CD4-positive, alpha-beta T cell (primary cell): ENCODE results near the gene INPP4B. TPM values are rescaled to one million over a fixed set of nuclear protein-coding genes. Genes with fewer than 3 reads are reported as not detected.

Experiments
- ATAC-seq: fragments of 200-7000 bp; cut with Tn5 transposase; one replicate; pipeline ENCODE4 v1.10.0; 2022; ENCODE audit warnings: mild to moderate bottlenecking; ENCODE audit not compliant: poor library complexity
- CTCF ChIA-PET: fragments of 350-600 bp; sonication (Branson Sonifier 250); formaldehyde crosslinking; loops from one replicate; lab custom pipeline; 2021; ENCODE audit warnings: antibody characterized with exemption, inconsistent platforms; lab: Charles Lee
- POLR2A ChIA-PET: fragments of 350-600 bp; sonication (Branson Sonifier 250); formaldehyde crosslinking; loops from one replicate; lab custom pipeline; 2021; ENCODE audit warnings: antibody characterized with exemption, inconsistent platforms; lab: Charles Lee
- DNase-seq, 14 experiments: peaks; one replicate each; pipeline ENCODE4 v3.0.0-alpha.2; 2013 to 2020; ENCODE audit warnings: mixed read lengths in 2 of 14
- H3K27ac ChIP-seq, 2 donors: one replicate each; pipeline versions ENCODE4 v1.5.1 to v1.7.0; 2013; ENCODE audit warnings: low read length in 2 of 2, low read depth in 1 of 2, mild to moderate bottlenecking in 1 of 2
- H3K27me3 ChIP-seq, 2 experiments: 1 replicate in 1 of 2; 2 replicates in 1 of 2; pipeline versions ENCODE4 v1.6.1 to v1.7.0; 2013; ENCODE audit warnings: low read length in 2 of 2, control low read depth in 1 of 2, mild to moderate bottlenecking in 1 of 2, moderate library complexity in 1 of 2; ENCODE audit not compliant: insufficient read depth in 2 of 2, control insufficient read depth in 1 of 2
- H3K36me3 ChIP-seq: one replicate; pipeline ENCODE4 v1.6.1; 2013; ENCODE audit warnings: low read length, control low read depth; ENCODE audit not compliant: insufficient read depth
- H3K4me1 ChIP-seq: one replicate; pipeline ENCODE4 v1.6.1; 2013; ENCODE audit warnings: low read length, control low read depth; ENCODE audit not compliant: insufficient read depth
- H3K4me3 ChIP-seq: one replicate; pipeline ENCODE4 v1.5.1; 2013; ENCODE audit warnings: mild to moderate bottlenecking, low read length, moderate library complexity
- H3K9me3 ChIP-seq, 2 experiments: 1 replicate in 1 of 2; 2 replicates in 1 of 2; pipeline versions ENCODE4 v1.6.1 to v1.7.0; 2013; ENCODE audit warnings: low read length in 2 of 2, mild to moderate bottlenecking in 2 of 2, control low read depth in 1 of 2, moderate library complexity in 1 of 2; ENCODE audit not compliant: control insufficient read depth in 1 of 2, insufficient read depth in 1 of 2
- H3K27ac Mint-ChIP-seq: one replicate; pipeline ENCODE4 v1.8.0; 2020; ENCODE audit warnings: mixed read lengths
- H3K27me3 Mint-ChIP-seq: one replicate; pipeline ENCODE4 v1.8.0; 2021; ENCODE audit warnings: mixed read lengths
- H3K36me3 Mint-ChIP-seq: one replicate; pipeline ENCODE4 v1.8.0; 2021; ENCODE audit warnings: low read depth, mixed read lengths
- H3K4me1 Mint-ChIP-seq: one replicate; pipeline ENCODE4 v1.8.0; 2021; ENCODE audit warnings: low read depth, mixed read lengths
- H3K4me3 Mint-ChIP-seq: one replicate; pipeline ENCODE4 v1.8.0; 2020; ENCODE audit warnings: mild to moderate bottlenecking, mixed read lengths
- H3K9me3 Mint-ChIP-seq: one replicate; pipeline ENCODE4 v1.8.0; 2020; ENCODE audit warnings: mixed read lengths
- intact Hi-C, 2 experiments: fragments of 100-400 bp; cut with DNase I in 1 of 2; cut with micrococcal nuclease in 1 of 2; formaldehyde crosslinking; loops; one replicate each; pipeline versions ENCODE4 v1.15.1 to v1.9.0; 2023 to 2025; cut with DNase I, micrococcal nuclease
- total RNA-seq, 174 experiments: library from RNA in 2 of 174; stranded (reverse) in 2 of 174; gene quantifications; one replicate each; pipeline ENCODE4 v1.2.3 and lab custom pipeline; 2021 to 2026
- TF ChIP-seq, protein P1 (sequence below): fragments of 200-600 bp; IDR thresholded peaks from one replicate; pipeline ENCODE4 v1.8.0; 2022; ENCODE audit warnings: antibody characterized with exemption, mild to moderate bottlenecking

The INPP4B gene
- total RNA-seq, 2 experiments from 2014 or later: 50.7 to 53.8 TPM

DNA sequence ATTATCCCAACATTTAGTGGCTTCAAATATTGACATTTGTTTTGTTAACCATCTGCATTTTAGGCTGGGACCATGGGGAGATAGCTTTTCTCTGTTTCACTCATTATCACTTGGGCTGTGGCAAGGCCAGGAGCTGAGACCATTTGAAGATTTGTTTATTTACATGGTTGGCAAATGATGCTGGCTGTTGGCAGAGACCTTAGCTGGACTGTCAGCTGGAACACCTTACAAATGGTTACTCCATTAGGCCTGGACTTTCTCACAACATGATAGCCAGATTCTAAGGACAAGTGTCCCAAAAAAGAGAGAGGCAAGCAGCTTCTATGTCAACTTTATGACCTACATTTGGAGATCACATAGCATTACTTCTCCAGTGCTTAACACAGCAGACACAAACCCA, 130.4 kb downstream of the INPP4B start:
- CTCF ChIA-PET: interaction anchor here (1.2 to 1.5 kb wide), 2 partner anchors 12 to 433 kb away, joined by 3 read pairs; no protein-coding TSS in a partner anchor
- Mint-ChIP-seq H3K27ac (no peak overlapping the region), H3K27me3 (no peaks in the 10 kb centered on the region), H3K4me1 (peaks cover 75% of the 10 kb centered on the region), H3K9me3 (peaks cover 11% of the 10 kb centered on the region), H3K36me3 (peaks cover 71% of the 10 kb centered on the region), H3K4me3 (no peak overlapping the region)
- H3K4me1 ChIP-seq: peaks cover 12% of the 10 kb centered on the region
- TF ChIP-seq, protein P1, sequence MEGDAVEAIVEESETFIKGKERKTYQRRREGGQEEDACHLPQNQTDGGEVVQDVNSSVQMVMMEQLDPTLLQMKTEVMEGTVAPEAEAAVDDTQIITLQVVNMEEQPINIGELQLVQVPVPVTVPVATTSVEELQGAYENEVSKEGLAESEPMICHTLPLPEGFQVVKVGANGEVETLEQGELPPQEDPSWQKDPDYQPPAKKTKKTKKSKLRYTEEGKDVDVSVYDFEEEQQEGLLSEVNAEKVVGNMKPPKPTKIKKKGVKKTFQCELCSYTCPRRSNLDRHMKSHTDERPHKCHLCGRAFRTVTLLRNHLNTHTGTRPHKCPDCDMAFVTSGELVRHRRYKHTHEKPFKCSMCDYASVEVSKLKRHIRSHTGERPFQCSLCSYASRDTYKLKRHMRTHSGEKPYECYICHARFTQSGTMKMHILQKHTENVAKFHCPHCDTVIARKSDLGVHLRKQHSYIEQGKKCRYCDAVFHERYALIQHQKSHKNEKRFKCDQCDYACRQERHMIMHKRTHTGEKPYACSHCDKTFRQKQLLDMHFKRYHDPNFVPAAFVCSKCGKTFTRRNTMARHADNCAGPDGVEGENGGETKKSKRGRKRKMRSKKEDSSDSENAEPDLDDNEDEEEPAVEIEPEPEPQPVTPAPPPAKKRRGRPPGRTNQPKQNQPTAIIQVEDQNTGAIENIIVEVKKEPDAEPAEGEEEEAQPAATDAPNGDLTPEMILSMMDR: no peak
- no peak overlapping the region for H3K4me3 ChIP-seq
- POLR2A ChIA-PET: interaction anchor here (1.0 to 3.9 kb wide), 7 partner anchors 10 to 368 kb away, joined by 3 to 15 read pairs (median 4); no protein-coding TSS in a partner anchor
- intact Hi-C loops: loop anchor here (5.0 kb wide), 3 partner anchors 38 to 148 kb away; no protein-coding TSS in a partner anchor
- H3K27ac ChIP-seq: no peak overlapping the region
- no peaks in the 10 kb centered on the region for H3K27me3 ChIP-seq
- peaks cover 0 to under 1% of the 10 kb centered on the region in 2 experiments for H3K9me3 ChIP-seq
- ATAC-seq: no peak
- no peaks in the 10 kb centered on the region for H3K36me3 ChIP-seq
- no peak for DNase-seq

DNA sequence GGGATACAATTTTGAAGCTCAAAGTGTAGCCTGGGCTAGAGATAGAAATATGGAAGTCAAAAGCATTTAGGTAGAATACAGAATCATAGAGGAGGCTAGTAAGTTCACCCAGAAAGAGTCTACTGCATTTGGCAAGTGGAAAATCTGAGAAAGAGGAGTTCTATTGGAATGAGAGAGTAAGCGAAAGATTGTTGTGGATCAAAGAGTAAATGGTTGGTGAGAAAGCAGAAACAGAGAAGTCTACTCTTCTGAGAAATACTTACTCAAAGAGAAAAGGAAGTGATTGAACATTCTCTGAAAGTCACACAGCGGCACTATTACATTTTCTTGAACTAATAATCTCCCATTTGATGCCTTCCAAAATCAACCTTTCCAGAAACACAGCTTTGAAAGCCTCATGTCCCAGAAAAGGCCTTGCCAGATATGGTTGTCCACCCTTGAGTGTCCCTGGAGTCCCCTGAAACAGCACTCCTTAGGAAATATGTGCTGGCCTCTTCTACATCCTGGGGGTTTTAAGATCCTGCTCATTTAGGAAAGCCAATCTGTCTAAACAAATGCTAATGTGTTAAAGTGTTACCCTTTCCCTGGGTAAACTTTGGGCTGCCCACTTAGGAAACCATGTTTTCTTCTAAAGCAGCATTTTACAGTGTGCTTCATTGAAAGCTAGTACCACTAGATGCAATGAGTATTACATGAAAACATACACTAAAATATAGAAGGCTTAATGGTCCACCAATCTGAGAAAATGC, 132.6 kb downstream of the INPP4B start:
- peak overlapping the region; percentile 69 for H3K27ac Mint-ChIP-seq
- POLR2A ChIA-PET: interaction anchor here (0.6 to 3.9 kb wide), 6 partner anchors 9 to 308 kb away, joined by 3 to 15 read pairs (median 4); no protein-coding TSS in a partner anchor
- peaks cover 83% of the 10 kb centered on the region for H3K36me3 Mint-ChIP-seq
- H3K4me3 Mint-ChIP-seq: peak overlapping the region; percentile 52
- ATAC-seq: no peak
- no peaks in the 10 kb centered on the region for H3K27me3 Mint-ChIP-seq
- Histone ChIP-seq H3K27ac (peak overlapping the region; percentile 22 to 58), H3K9me3 (peaks cover 4 to 23% of the 10 kb centered on the region in 2 experiments), H3K36me3 (no peaks in the 10 kb centered on the region), H3K27me3 (no peaks in the 10 kb centered on the region), H3K4me1 (peaks cover 14% of the 10 kb centered on the region), H3K4me3 (no peak overlapping the region)
- CTCF ChIA-PET: no interaction called here
- intact Hi-C loops: loop anchor here in 1 of 2 experiments (2.0 kb wide), 1 partner anchor 15 kb away; no protein-coding TSS in a partner anchor
- DNase-seq: no peak
- H3K4me1 Mint-ChIP-seq: peaks cover 68% of the 10 kb centered on the region
- H3K9me3 Mint-ChIP-seq: peaks cover 16% of the 10 kb centered on the region
- TF ChIP-seq, protein P1: no peak

DNA sequence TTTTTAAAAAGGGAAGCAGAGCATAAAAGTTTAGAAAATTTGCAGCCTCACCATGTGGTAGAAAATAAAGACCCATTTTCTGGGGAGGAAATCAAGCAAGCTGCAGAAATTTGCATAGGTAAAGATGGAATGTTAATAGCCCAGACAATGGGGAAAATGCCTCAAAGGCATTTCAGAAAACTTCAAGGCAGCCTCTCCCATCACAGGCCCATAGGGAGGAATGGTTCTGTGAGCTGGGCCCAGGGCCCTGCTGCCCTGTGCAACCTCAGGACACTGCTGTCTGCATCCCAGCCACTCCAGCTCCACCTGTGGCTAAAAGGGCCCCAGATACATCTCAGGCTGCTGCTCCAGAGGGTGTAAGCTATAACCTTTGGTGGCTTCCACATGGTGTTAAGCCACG, 137.9 kb downstream of the INPP4B start:
- Mint-ChIP-seq H3K4me1 (peaks cover 30% of the 10 kb centered on the region), H3K27me3 (no peaks in the 10 kb centered on the region), H3K4me3 (no peak overlapping the region), H3K36me3 (peaks cover 37% of the 10 kb centered on the region), H3K9me3 (peaks cover 12% of the 10 kb centered on the region), H3K27ac (no peak overlapping the region)
- intact Hi-C loops: loop anchor here in 1 of 2 experiments (5.0 kb wide), 1 partner anchor 51 kb away; no protein-coding TSS in a partner anchor
- DNase-seq (no peak), ATAC-seq (no peak)
- no peaks in the 10 kb centered on the region for H3K36me3 ChIP-seq
- ChIA-PET POLR2A (interaction anchor here (1.1 kb wide), 1 partner anchor 9 kb away, joined by 3 read pairs; no protein-coding TSS in a partner anchor), CTCF (no interaction called here)
- H3K27ac ChIP-seq: no peak overlapping the region
- H3K9me3 ChIP-seq: peaks cover 9 to 39% of the 10 kb centered on the region in 2 experiments
- no peak overlapping the region for H3K4me3 ChIP-seq
- H3K27me3 ChIP-seq: no peaks in the 10 kb centered on the region
- TF ChIP-seq, protein P1: no peak
- H3K4me1 ChIP-seq: peaks cover 49% of the 10 kb centered on the region
